OCI-LY7 (cell line): ENCODE data around the gene HEXB. TPM values are rescaled to one million over a fixed set of nuclear protein-coding genes. Genes with fewer than 3 reads are reported as not detected.

Experiments used
- BruUV-seq: library from RNA; stranded (reverse); fragments of 400-500 nt; replicated peaks from 2 replicates; lab custom pipeline; 2021; lab: Mats Ljungman, UMichigan
- CTCF ChIA-PET: fragments of 300-600 bp; sonication (Branson Sonifier 250); formaldehyde crosslinking; loops from one replicate; lab custom pipeline; 2022; ENCODE audit warnings: antibody characterized with exemption; ENCODE audit not compliant: unreplicated experiment; lab: Charles Lee
- POLR2A ChIA-PET: fragments of 300-600 bp; sonication (Branson Sonifier 250); formaldehyde crosslinking; loops from one replicate; lab custom pipeline; 2022; ENCODE audit warnings: antibody characterized with exemption; lab: Charles Lee
- DNase-seq: peaks from one replicate; pipeline ENCODE4 v3.0.0-alpha.2; 2015; ENCODE audit warnings: low spot score
- H2AFZ ChIP-seq: fragments of 200-600 bp; sonication (generic), shearing (Covaris generic); 2 replicates; pipeline ENCODE4 v1.6.1; 2014; ENCODE audit warnings: mild to moderate bottlenecking, antibody characterized with exemption, low read length, moderate library complexity
- H3K27ac ChIP-seq: fragments of 200-600 bp; sonication (generic); 2 replicates; pipeline ENCODE4 v1.5.1; 2014; ENCODE audit warnings: mixed run types, low read depth, mild to moderate bottlenecking, moderate library complexity, low read length, inconsistent platforms; ENCODE audit not compliant: poor library complexity, severe bottlenecking
- H3K36me3 ChIP-seq: fragments of 200-600 bp; sonication (generic); 2 replicates; pipeline ENCODE4 v1.6.1; 2014; ENCODE audit warnings: mild to moderate bottlenecking, antibody characterized with exemption, low read length, moderate library complexity, mixed read lengths; ENCODE audit not compliant: insufficient read depth
- H3K4me1 ChIP-seq: fragments of 200-600 bp; sonication (generic); 2 replicates; pipeline ENCODE4 v1.5.1; 2014; ENCODE audit warnings: mild to moderate bottlenecking, low read length; ENCODE audit not compliant: insufficient read depth, poor library complexity, severe bottlenecking
- H3K4me2 ChIP-seq: fragments of 200-600 bp; sonication (generic); 2 replicates; pipeline ENCODE4 v1.6.1; 2014; ENCODE audit warnings: mild to moderate bottlenecking, low read length
- H3K4me3 ChIP-seq: fragments of 200-600 bp; sonication (generic); 2 replicates; pipeline ENCODE4 v1.5.1; 2014; ENCODE audit warnings: mild to moderate bottlenecking, low read depth, low read length; ENCODE audit not compliant: poor library complexity, severe bottlenecking
- H3K79me2 ChIP-seq: fragments of 200-600 bp; sonication (generic); 2 replicates; pipeline ENCODE4 v1.6.1; 2016; ENCODE audit warnings: low read depth, mild to moderate bottlenecking, low read length, moderate library complexity, mixed read lengths; ENCODE audit not compliant: insufficient read depth
- H3K9me2 ChIP-seq: fragments of 200-600 bp; sonication (generic); 2 replicates; pipeline ENCODE4 v1.6.1; 2016; ENCODE audit warnings: mild to moderate bottlenecking, low read length, mixed read lengths; ENCODE audit not compliant: insufficient read depth
- H3K9me3 ChIP-seq: fragments of 200-600 bp; sonication (generic); 2 replicates; pipeline ENCODE4 v1.6.1; 2014; ENCODE audit warnings: mild to moderate bottlenecking, mixed run types, low read length, mixed read lengths
- H4K20me1 ChIP-seq: fragments of 200-600 bp; sonication (generic); 2 replicates; pipeline ENCODE4 v1.6.1; 2014; ENCODE audit warnings: mild to moderate bottlenecking, antibody characterized with exemption, low read length, moderate library complexity, mixed read lengths; ENCODE audit not compliant: insufficient read depth
- CTCF ChIP-seq: fragments of 200-600 bp; sonication (generic); conservative IDR thresholded peaks from 2 replicates; pipeline ENCODE4 v1.5.1; 2014; ENCODE audit warnings: mild to moderate bottlenecking, antibody characterized with exemption, low read length, moderate library complexity, mixed read lengths
- EZH2phosphoT487 ChIP-seq: fragments of 200-600 bp; sonication (generic); IDR thresholded peaks from 2 replicates; pipeline ENCODE4 v1.6.1; 2018; ENCODE audit warnings: low read depth, borderline replicate concordance, mild to moderate bottlenecking, mixed run types, antibody characterized with exemption, low read length, moderate library complexity, mixed read lengths
- intact Hi-C: fragments of 100-400 bp; cut with micrococcal nuclease; formaldehyde crosslinking; loops from one replicate; pipeline ENCODE4 v1.10.0; 2022; ENCODE audit not compliant: unreplicated experiment
- total RNA-seq, 2 experiments: library from RNA; depleted of rRNA in 1 of 2; stranded (reverse); fragments of >200 nt in 1 of 2; shearing (Covaris generic) in 1 of 2; gene quantifications; 2 replicates each; pipeline ENCODE4 v1.2.3, GENCODE V29; 2014 to 2022

Gene HEXB
- total RNA-seq, 2 experiments from 2014 or later = 23.8 to 36.2 TPM

DNA sequence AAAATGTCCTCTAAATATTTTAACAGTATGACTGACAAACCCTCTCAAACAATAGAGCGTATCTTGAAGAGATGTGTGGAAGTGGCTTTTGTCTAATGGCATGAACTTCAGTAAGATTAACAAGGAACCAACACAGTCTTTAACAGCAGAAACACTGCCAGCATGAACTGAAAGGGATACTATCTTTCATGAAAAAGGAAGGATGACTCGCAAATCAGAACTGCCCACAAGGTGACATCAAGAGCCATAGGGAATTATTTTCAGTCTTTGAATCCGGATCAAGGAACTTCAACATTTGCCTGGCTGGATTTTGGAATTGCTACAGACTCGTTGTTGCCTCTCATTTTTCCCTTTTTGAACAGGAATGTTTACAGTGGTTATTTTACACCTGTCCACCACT is 5.1 kb upstream of the HEXB start:
- Histone ChIP-seq H3K9me2 (no peaks in the 10 kb centered on the region), H3K4me2 (no peak overlapping the region), H4K20me1 (no peaks in the 10 kb centered on the region), H3K4me3 (no peak overlapping the region), H2AFZ (no peak overlapping the region), H3K36me3 (no peaks in the 10 kb centered on the region), H3K4me1 (peaks cover 13% of the 10 kb centered on the region), H3K27ac (no peak overlapping the region), H3K79me2 (no peaks in the 10 kb centered on the region), H3K9me3 (no peaks in the 10 kb centered on the region)
- no TSS peak for BruUV-seq
- CTCF ChIA-PET = no interaction called here
- intact Hi-C loops = no loop called here
- POLR2A ChIA-PET = no interaction called here
- no peak for DNase-seq
- TF ChIP-seq EZH2phosphoT487 (no peak), CTCF (no peak)

DNA sequence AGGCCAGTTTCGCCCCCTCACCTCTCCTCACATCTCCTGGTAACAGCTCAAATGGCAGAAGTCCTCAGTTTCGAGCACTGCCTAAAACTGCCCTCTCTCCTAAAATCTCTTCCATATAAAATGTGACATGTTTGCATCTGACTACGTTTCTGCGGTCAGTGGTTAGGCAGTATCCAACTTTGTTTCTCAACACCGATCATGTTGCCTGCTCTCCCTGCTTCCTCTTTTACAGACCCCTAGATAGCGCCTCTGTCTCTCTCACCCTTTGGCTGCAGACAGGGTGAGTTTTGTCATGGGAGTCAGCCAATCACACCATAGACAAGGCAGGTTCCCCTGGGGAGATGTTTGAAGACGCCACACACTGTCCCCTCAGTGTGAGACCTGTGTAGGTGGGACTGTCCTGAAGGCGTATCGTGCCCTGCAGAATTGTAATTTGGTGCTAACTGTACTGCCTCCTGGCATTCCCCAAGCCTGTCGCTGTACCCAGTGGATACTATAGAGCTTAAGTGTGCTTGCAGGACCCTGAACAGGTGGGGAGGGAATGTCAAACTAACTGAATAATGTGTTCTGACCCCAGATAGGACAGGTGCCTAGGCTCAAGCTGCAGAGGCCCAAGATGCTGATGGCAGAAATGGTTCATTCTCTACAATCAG is 1.1 kb downstream of the HEXB start:
- TF ChIP-seq CTCF (no peak), EZH2phosphoT487 (no peak)
- Histone ChIP-seq H4K20me1 (no peaks in the 10 kb centered on the region), H3K36me3 (no peaks in the 10 kb centered on the region), H2AFZ (peak overlapping the region; percentile 98), H3K4me1 (peaks cover 25% of the 10 kb centered on the region), H3K9me3 (no peaks in the 10 kb centered on the region), H3K79me2 (no peaks in the 10 kb centered on the region), H3K27ac (no peak overlapping the region), H3K4me2 (peak overlapping the region; percentile 95), H3K9me2 (no peaks in the 10 kb centered on the region), H3K4me3 (peak overlapping the region; percentile 81)
- POLR2A ChIA-PET = interaction anchor here (0.5 kb wide), 1 partner anchor 14 kb away, joined by 3 read pairs; no protein-coding TSS in a partner anchor
- BruUV-seq = no TSS peak
- DNase-seq = peak; percentile 48
- CTCF ChIA-PET = no interaction called here
- intact Hi-C loops = loop anchor here (5.0 kb wide), 1 partner anchor 81 kb away; the partner anchor contains the start of genes GFM2 and NSA2
